ENCODE measurements around the gene LRAT. TPM values are rescaled to one million over a fixed set of nuclear protein-coding genes. Genes with fewer than 3 reads are reported as not detected.

Gene LRAT
- total RNA-seq = 0.12 TPM in 1 of 2 replicates, not detected in the other

DNA sequence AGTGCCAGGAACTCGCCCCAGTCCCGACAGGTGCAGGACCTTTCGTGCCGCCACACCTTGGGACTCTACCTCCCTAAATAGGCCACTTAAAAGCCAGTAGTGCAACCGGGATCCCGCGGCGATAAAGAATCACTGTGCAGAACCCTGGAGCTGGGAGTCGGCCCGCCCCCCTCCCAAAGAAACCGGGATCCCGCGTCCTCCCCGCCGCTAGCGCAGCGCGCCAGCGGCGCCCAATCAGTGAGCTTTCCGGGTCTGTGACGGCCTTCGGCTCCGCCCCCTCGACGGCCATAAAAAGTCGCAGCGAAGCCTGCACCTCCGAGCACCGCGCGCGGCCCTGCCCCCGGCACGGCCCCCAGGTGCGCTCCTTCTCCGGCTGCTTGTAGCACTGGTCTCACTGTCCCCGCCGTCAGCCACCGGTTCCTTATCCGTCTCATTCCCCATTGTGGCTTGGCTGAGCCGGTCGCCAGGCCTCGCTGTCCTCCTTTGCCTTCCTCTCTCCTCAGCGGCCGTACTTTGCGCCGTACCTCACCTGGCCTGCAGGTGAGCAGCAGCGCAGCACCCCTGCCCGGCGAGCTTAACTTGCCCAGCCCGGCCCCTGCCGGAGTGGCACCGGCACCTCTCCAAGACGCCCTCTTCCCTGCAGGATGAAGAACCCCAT is at the start of gene LRAT:
Gene LRAT, plus strand, starts transcription at position 318 of the 658 bp plus-strand sequence. Its CDS starts 327 bp downstream, at position 645.

DNA sequence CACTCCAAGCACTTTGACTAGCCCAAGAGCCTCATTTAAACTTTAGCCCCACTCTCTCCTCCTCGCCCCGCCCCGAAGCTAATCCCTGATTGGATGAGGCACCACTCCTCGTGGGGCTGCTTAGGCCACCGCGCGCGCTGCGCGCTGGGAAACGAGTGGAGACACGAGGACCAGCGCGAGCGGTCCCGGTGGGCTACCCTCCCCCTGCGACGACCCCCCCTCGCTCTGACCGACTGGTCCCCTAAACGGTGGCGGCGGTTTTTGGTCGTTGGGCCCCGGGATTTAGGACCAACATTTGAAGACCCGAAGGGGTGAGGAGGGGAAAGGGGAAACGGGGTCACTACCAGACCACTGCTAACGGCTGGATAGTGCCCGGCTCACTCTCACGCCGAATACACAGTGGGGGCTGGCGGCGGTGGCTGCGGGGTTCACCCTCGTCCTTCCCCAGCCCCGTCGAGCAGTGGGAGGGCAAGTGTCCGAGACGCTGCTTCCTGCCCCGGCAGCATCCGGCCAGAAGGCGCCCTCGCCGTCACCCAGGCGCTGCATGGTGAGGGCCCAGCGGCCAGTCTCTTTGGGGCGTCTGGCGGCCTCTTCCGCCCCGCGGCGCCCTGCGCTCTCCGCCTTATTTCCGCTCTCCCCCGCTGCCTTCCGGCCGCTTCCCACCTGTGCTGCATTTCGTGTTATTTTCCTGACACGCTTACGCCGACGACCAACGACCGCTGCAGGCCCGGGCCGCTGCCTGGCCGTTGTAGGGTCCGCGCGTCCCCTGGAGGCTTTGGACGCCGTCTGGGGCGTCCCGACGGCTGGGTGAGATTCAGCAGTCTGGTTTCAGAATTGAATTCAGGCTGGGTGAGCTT is 37.6 kb downstream of the LRAT start, which contains the start of gene RBM46:
Gene RBM46, plus strand, starts transcription at position 147 of the 857 bp plus-strand sequence. CDS start 15,481 bp downstream, outside the sequence.

Small RNA genes within 50 kb of the gene (small RNA-seq; reads per million reads assigned to genes)
- gene NDUFB2P1 (not detected), gene RNU2-44P (0.60 reads per million, percentile 4 among the genes with 10 or more reads in this experiment), gene RNU2-66P (not detected)

Other genes with a start within 250 kb of the LRAT start
- gene PLRG1, start 193.6 kb upstream of the LRAT start, total RNA-seq = 73.2 and 92.0 TPM in 2 replicates
- not detected in 2 replicates for gene FGB, start 181.0 kb upstream of the LRAT start, total RNA-seq
- gene FGA, start 153.3 kb upstream of the LRAT start, total RNA-seq = not detected in 2 replicates
- gene FGG, start 131.3 kb upstream of the LRAT start, total RNA-seq = not detected in 2 replicates
- 0.12 and 0.16 TPM in 2 replicates for gene RBM46, start 37.3 kb downstream of the LRAT start, total RNA-seq